IMR-90 (cell line): ENCODE measurements around the gene ALPP. TPM values are rescaled to one million over a fixed set of nuclear protein-coding genes. Genes with fewer than 3 reads are reported as not detected.

Experiments used
- ATAC-seq: fragments of 200-7000 bp; cut with Tn5 transposase; 2 replicates; pipeline ENCODE4 v1.9.1; 2020; ENCODE audit warnings: low read depth, mild to moderate bottlenecking, moderate library complexity
- BruUV-seq: library from RNA; stranded (reverse); fragments of 400-500 nt; replicated peaks from 2 replicates; lab custom pipeline; 2021; lab: Mats Ljungman, UMichigan
- CTCF ChIA-PET: fragments of 300-600 bp; formaldehyde crosslinking; extraction: SDS; loops from one replicate; lab custom pipeline; 2021; ENCODE audit warnings: antibody characterized with exemption; lab: Yijun Ruan, JAX
- POLR2A ChIA-PET: fragments of 300-600 bp; sonication (Branson Sonifier 250); formaldehyde crosslinking; loops from one replicate; lab custom pipeline; 2022; ENCODE audit warnings: antibody characterized with exemption; ENCODE audit not compliant: unreplicated experiment; lab: Charles Lee
- DNase-seq: peaks from one replicate; pipeline ENCODE4 v3.0.0; 2013
- H2AFZ ChIP-seq: replicated peaks from 2 replicates; pipeline ENCODE3; 2013; ENCODE audit warnings: low read length, mild to moderate bottlenecking; ENCODE audit not compliant: poor library complexity
- H2AK5ac ChIP-seq: 2 replicates; pipeline ENCODE4 v1.6.1; 2013; ENCODE audit warnings: low read depth, low read length, inconsistent platforms
- H2AK9ac ChIP-seq: replicated peaks from 2 replicates; pipeline ENCODE3; 2013; ENCODE audit warnings: mild to moderate bottlenecking, low read depth, low read length, moderate library complexity; ENCODE audit not compliant: poor library complexity
- H2BK120ac ChIP-seq: 2 replicates; pipeline ENCODE4 v1.6.1; 2013; ENCODE audit warnings: low read depth, low read length, inconsistent platforms
- H2BK15ac ChIP-seq: 3 replicates; pipeline ENCODE4 v1.6.1; 2013; ENCODE audit warnings: low read depth, low read length, inconsistent platforms
- H2BK20ac ChIP-seq: 2 replicates; pipeline ENCODE4 v1.6.1; 2013; ENCODE audit warnings: low read depth, mild to moderate bottlenecking, inconsistent platforms, low read length, moderate library complexity
- H2BK5ac ChIP-seq: 2 replicates; pipeline ENCODE4 v1.6.1; 2013; ENCODE audit warnings: mild to moderate bottlenecking, low read depth, low read length, inconsistent platforms; ENCODE audit not compliant: poor library complexity, severe bottlenecking
- H3K14ac ChIP-seq: replicated peaks from 2 replicates; pipeline ENCODE4 v1.6.1; 2013; ENCODE audit warnings: low read depth, low read length, inconsistent platforms
- H3K18ac ChIP-seq: 2 replicates; pipeline ENCODE4 v1.6.1; 2013; ENCODE audit warnings: low read depth, low read length, control low read depth
- H3K23ac ChIP-seq: 2 replicates; pipeline ENCODE4 v1.6.1; 2013; ENCODE audit warnings: low read depth, low read length, inconsistent platforms
- H3K27ac ChIP-seq: 2 replicates; pipeline ENCODE4 v1.5.1; 2013; ENCODE audit warnings: mild to moderate bottlenecking, control low read depth, low read length; ENCODE audit not compliant: insufficient read depth
- H3K27me3 ChIP-seq: 2 replicates; pipeline ENCODE4 v1.6.1; 2013; ENCODE audit warnings: low read length; ENCODE audit not compliant: control insufficient read depth, insufficient read depth
- H3K36me3 ChIP-seq: 2 replicates; pipeline ENCODE4 v1.6.1; 2013; ENCODE audit warnings: low read length, mixed read lengths; ENCODE audit not compliant: control insufficient read depth, insufficient read depth
- H3K4ac ChIP-seq: 2 replicates; pipeline ENCODE4 v1.6.1; 2013; ENCODE audit warnings: low read depth, low read length, inconsistent platforms
- H3K4me1 ChIP-seq: 2 replicates; pipeline ENCODE4 v1.6.1; 2013; ENCODE audit warnings: low read length, mixed read lengths; ENCODE audit not compliant: control insufficient read depth, insufficient read depth
- H3K4me2 ChIP-seq: 2 replicates; pipeline ENCODE4 v1.6.1; 2013; ENCODE audit warnings: low read depth, mild to moderate bottlenecking, control low read depth, low read length, moderate library complexity
- H3K4me3 ChIP-seq: 2 replicates; pipeline ENCODE4 v1.5.1; 2013; ENCODE audit warnings: low read depth, mild to moderate bottlenecking, control low read depth, low read length, moderate library complexity; ENCODE audit not compliant: insufficient read depth
- H3K56ac ChIP-seq: 2 replicates; pipeline ENCODE4 v1.6.1; 2013; ENCODE audit warnings: low read length, inconsistent platforms; ENCODE audit not compliant: insufficient read depth; ENCODE audit errors: extremely low read depth
- H3K79me1 ChIP-seq, 2 experiments: 2 replicates each; pipeline ENCODE4 v1.6.1; 2013; ENCODE audit warnings: low read length in 2 of 2, inconsistent platforms in 1 of 2, low read depth in 1 of 2
- H3K9ac ChIP-seq: 2 replicates; pipeline ENCODE4 v1.6.1; 2013; ENCODE audit warnings: low read depth, low read length, control low read depth
- H3K9me1 ChIP-seq: 2 replicates; pipeline ENCODE4 v1.6.1; 2013; ENCODE audit warnings: low read length, inconsistent platforms; ENCODE audit not compliant: insufficient read depth
- H3K9me3 ChIP-seq: 2 replicates; pipeline ENCODE4 v1.6.1; 2013; ENCODE audit warnings: low read length; ENCODE audit not compliant: control insufficient read depth, insufficient read depth
- H4K20me1 ChIP-seq: 2 replicates; pipeline ENCODE4 v1.6.1; 2013; ENCODE audit warnings: low read length, inconsistent platforms; ENCODE audit not compliant: insufficient read depth
- H4K5ac ChIP-seq: 2 replicates; pipeline ENCODE4 v1.6.1; 2013; ENCODE audit warnings: mild to moderate bottlenecking, low read depth, low read length, control low read depth
- H4K8ac ChIP-seq, 2 experiments: 2 replicates each; pipeline ENCODE4 v1.6.1; 2013; ENCODE audit warnings: low read depth in 2 of 2, low read length in 2 of 2, control low read depth in 1 of 2, inconsistent platforms in 1 of 2
- H4K91ac ChIP-seq: 2 replicates; pipeline ENCODE4 v1.6.1; 2013; ENCODE audit warnings: low read depth, low read length, inconsistent platforms; ENCODE audit not compliant: insufficient read depth
- BHLHE40 ChIP-seq: fragments of 150-350 bp; IDR thresholded peaks from 2 replicates; pipeline ENCODE4 v1.6.1; 2016; ENCODE audit warnings: mild to moderate bottlenecking, low read depth, low read length
- CEBPB ChIP-seq: IDR thresholded peaks from 2 replicates; pipeline ENCODE4 v1.6.1; 2012; ENCODE audit warnings: low read depth, low read length, improper control_type of control experiment
- CTCF ChIP-seq: conservative IDR thresholded peaks from 2 replicates; pipeline ENCODE4 v1.5.1; 2012; ENCODE audit warnings: mild to moderate bottlenecking, low read depth, low read length, improper control_type of control experiment
- ELK1 ChIP-seq: fragments of 150-350 bp; IDR thresholded peaks from 2 replicates; pipeline ENCODE4 v1.6.1; 2016; ENCODE audit warnings: low read depth, mild to moderate bottlenecking, low read length, moderate library complexity, borderline replicate concordance
- FOS ChIP-seq: fragments of 150-350 bp; IDR thresholded peaks from 2 replicates; pipeline ENCODE4 v1.6.1; 2016; ENCODE audit warnings: low read depth, low read length
- MAFK ChIP-seq: IDR thresholded peaks from 2 replicates; pipeline ENCODE4 v1.6.1; 2012; ENCODE audit warnings: low read depth, low read length, improper control_type of control experiment
- MAZ ChIP-seq: IDR thresholded peaks from 2 replicates; pipeline ENCODE4 v1.6.1; 2012; ENCODE audit warnings: low read depth, mild to moderate bottlenecking, low read length, improper control_type of control experiment, moderate library complexity, borderline replicate concordance
- MXI1 ChIP-seq: IDR thresholded peaks from 2 replicates; pipeline ENCODE4 v1.6.1; 2012; ENCODE audit warnings: low read depth, mild to moderate bottlenecking, low read length, moderate library complexity, borderline replicate concordance
- NFE2L2 ChIP-seq: fragments of 150-350 bp; IDR thresholded peaks from 2 replicates; pipeline ENCODE4 v1.6.1; 2016; ENCODE audit warnings: low read depth, mild to moderate bottlenecking, low read length
- POLR2A ChIP-seq: IDR thresholded peaks from 2 replicates; pipeline ENCODE4 v1.6.1; 2012; ENCODE audit warnings: mild to moderate bottlenecking, low read depth, low read length
- RAD21 ChIP-seq: IDR thresholded peaks from 2 replicates; pipeline ENCODE4 v1.6.1; 2012; ENCODE audit warnings: low read length, improper control_type of control experiment
- RCOR1 ChIP-seq: IDR thresholded peaks from 2 replicates; pipeline ENCODE4 v1.6.1; 2012; ENCODE audit warnings: mild to moderate bottlenecking, low read length, improper control_type of control experiment; ENCODE audit not compliant: insufficient replicate concordance
- RFX5 ChIP-seq: IDR thresholded peaks from 2 replicates; pipeline ENCODE4 v1.8.0; 2012; ENCODE audit warnings: low read depth, mild to moderate bottlenecking, low read length, moderate library complexity
- USF2 ChIP-seq: fragments of 150-350 bp; IDR thresholded peaks from 2 replicates; pipeline ENCODE4 v1.6.1; 2017; ENCODE audit warnings: mild to moderate bottlenecking, antibody characterized with exemption, low read length, low read depth
- WGBS, 2 experiments: methylation state at CpG; one replicate each; pipeline versions ENCODE4 v1.1.5 to v1.1.7; 2013; ENCODE audit warnings: missing lambda C conversion rate in 2 of 2; ENCODE audit not compliant: insufficient read length in 1 of 2; ENCODE audit errors: extremely low coverage in 2 of 2; 5-methylcytosine and 5-hydroxymethylcytosine counted together
- dilution Hi-C: fragments of 300-500 bp; cut with HindIII; formaldehyde crosslinking; loops from one replicate; pipeline ENCODE4 v1.14.3; 2018; ENCODE audit warnings: low sequenced_read_pairs; ENCODE audit not compliant: unreplicated experiment
- in situ Hi-C: fragments of 300-500 bp; cut with MboI; formaldehyde crosslinking; loops from 3 replicates; pipeline ENCODE4 v1.14.3; 2019; ENCODE audit warnings: low sequenced_read_pairs, inconsistent platforms, mixed read lengths
- intact Hi-C: fragments of 100-400 bp; cut with micrococcal nuclease; formaldehyde crosslinking; loops from 2 replicates; pipeline ENCODE4 v1.10.0; 2022
- polyA plus RNA-seq, 3 experiments: library from polyadenylated mRNA; depleted of rRNA; stranded (reverse); fragments of >200 nt; gene quantifications; 2 replicates each; pipeline ENCODE4 v1.2.3, GENCODE V29; 2012; ENCODE audit warnings: low replicate concordance in 1 of 3
- total RNA-seq: library from RNA; depleted of rRNA; stranded (reverse); fragments of >200 nt; gene quantifications from 2 replicates; pipeline ENCODE4 v1.2.3, GENCODE V29; 2012

The ALPP gene
- total and polyA plus RNA-seq, 2 of the 4 experiments (the other 2 are of a cell fraction), result not detected

GRCh38 chr2:232347369-232347768 is 31.2 kb upstream of the ALPP start:
- no peak overlapping the region for H2BK20ac ChIP-seq
- in situ Hi-C loops (no loop called here), intact Hi-C loops (loop anchor here (5.0 kb wide), 1 partner anchor 40 kb away; no protein-coding TSS in a partner anchor), dilution Hi-C loops (no loop called here)
- no peak overlapping the region for H3K27ac ChIP-seq
- no peak overlapping the region for H3K4ac ChIP-seq
- WGBS, 2 experiments, result no CpG with 5 or more reads among the region's 6 CpGs
- H3K27me3 ChIP-seq, result peaks cover 31% of the 10 kb centered on the region
- H3K79me1 ChIP-seq, result no peaks in the 10 kb centered on the region
- DNase-seq (no peak), ATAC-seq (no peak)
- no peak overlapping the region for H3K56ac ChIP-seq
- no peak overlapping the region for H3K4me3 ChIP-seq
- H3K23ac ChIP-seq, result no peak overlapping the region
- no peak overlapping the region for H2AK5ac ChIP-seq
- H2AK9ac ChIP-seq, result no peak overlapping the region
- BruUV-seq, result no TSS peak
- no peak overlapping the region for H2AFZ ChIP-seq
- H4K91ac ChIP-seq, result no peak overlapping the region
- H3K18ac ChIP-seq, result no peak overlapping the region
- no peaks in the 10 kb centered on the region for H3K9me3 ChIP-seq
- POLR2A ChIA-PET, result no interaction called here
- no peak overlapping the region for H3K9ac ChIP-seq
- H2BK120ac ChIP-seq, result no peak overlapping the region
- H2BK5ac ChIP-seq, result no peak overlapping the region
- no peaks in the 10 kb centered on the region for H3K4me1 ChIP-seq
- no peaks in the 10 kb centered on the region for H3K36me3 ChIP-seq
- TF ChIP-seq BHLHE40 (no peak), CEBPB (no peak), MAZ (no peak), USF2 (no peak), POLR2A (no peak), RAD21 (no peak), MAFK (no peak), NFE2L2 (no peak), CTCF (no peak), ELK1 (no peak), RCOR1 (no peak), FOS (no peak), RFX5 (no peak), MXI1 (no peak)
- no peaks in the 10 kb centered on the region for H3K9me1 ChIP-seq
- H3K4me2 ChIP-seq, result no peak overlapping the region
- no peak overlapping the region for H2BK15ac ChIP-seq
- no peak overlapping the region for H3K14ac ChIP-seq
- CTCF ChIA-PET, result no interaction called here
- no peak overlapping the region for H4K5ac ChIP-seq
- no peaks in the 10 kb centered on the region for H4K20me1 ChIP-seq
- H4K8ac ChIP-seq, result no peak overlapping the region
